Rectal smooth muscle tissue (tissue), 1 donor: Measurements from ENCODE around the gene TNNI3K.
"Not testable (repeated sequence)": the region's sequence is repeated elsewhere in the genome, so short reads cannot be mapped to it uniquely, and the experiment has no call there.

Experiments used
- H3K27ac ChIP-seq: one replicate; pipeline ENCODE4 v1.7.0; 2013; ENCODE audit warnings: low read depth, low read length, inconsistent platforms
- H3K27me3 ChIP-seq: one replicate; pipeline ENCODE4 v1.7.0; 2013; ENCODE audit warnings: low read length; ENCODE audit not compliant: control insufficient read depth, insufficient read depth
- H3K36me3 ChIP-seq: one replicate; pipeline ENCODE4 v1.7.0; 2013; ENCODE audit warnings: low read length; ENCODE audit not compliant: control insufficient read depth, insufficient read depth
- H3K4me1 ChIP-seq: one replicate; pipeline ENCODE4 v1.7.0; 2013; ENCODE audit warnings: low read length; ENCODE audit not compliant: control insufficient read depth, insufficient read depth
- H3K4me3 ChIP-seq: one replicate; pipeline ENCODE4 v1.7.0; 2013; ENCODE audit warnings: low read length
- H3K9ac ChIP-seq: one replicate; pipeline ENCODE4 v1.7.0; 2013; ENCODE audit warnings: low read length

TNNI3K gene

DNA sequence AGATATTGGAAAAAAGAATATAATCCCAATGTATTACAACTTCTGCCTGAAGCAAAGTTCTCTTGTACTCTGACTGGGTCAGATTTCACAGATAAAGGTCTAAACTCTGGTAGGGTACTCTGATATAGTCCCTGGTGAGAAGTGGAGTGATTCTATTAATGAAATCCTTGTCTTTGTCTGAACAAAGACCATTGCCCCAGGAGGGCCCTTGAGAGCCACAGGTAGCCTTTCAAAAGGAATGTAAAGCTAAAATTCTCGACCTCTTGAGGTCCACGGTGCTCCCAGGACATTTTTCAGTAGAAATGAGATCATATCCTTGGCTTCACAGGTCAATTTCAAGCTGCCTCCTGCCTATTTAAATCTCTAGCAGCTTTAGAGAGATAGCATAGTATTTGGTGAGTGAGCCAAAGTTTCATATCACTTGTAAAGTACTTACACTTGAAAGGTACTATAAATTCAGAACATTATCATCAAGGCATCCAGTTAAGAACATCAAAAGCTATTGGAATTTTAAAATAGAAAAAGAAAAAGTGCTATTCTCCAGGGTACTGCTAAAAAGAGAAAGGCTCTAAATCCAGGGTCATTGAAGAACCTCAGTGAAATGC lies 10.1 kb downstream of the TNNI3K start:
- Histone ChIP-seq H3K36me3 (no peaks in the 10 kb centered on the region), H3K9ac (no peak overlapping the region), H3K27ac (no peak overlapping the region), H3K4me1 (no peaks in the 10 kb centered on the region), H3K27me3 (no peaks in the 10 kb centered on the region), H3K4me3 (no peak overlapping the region)

DNA sequence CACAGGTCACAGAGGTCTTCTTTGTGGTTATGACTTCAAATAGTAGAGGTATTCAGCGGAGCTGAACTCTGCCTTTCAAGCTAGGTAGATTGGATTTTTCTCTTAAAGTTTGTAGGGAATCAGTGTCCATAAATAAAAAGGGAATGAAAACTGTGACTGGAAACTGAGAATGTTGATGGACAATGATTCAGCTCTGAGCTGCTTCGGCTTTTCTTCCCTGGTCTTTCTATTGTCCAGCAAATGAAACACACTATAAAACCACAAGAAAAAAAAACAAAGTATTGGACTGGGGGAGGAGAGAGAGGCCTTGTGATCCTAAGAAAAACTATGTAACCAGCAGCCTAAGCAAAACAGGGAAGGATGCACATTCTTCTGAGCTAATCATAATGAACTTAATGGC lies 11.1 kb downstream of the TNNI3K start:
- Histone ChIP-seq H3K27me3 (no peaks in the 10 kb centered on the region), H3K36me3 (no peaks in the 10 kb centered on the region), H3K9ac (no peak overlapping the region), H3K27ac (no peak overlapping the region), H3K4me3 (no peak overlapping the region), H3K4me1 (no peaks in the 10 kb centered on the region)

DNA sequence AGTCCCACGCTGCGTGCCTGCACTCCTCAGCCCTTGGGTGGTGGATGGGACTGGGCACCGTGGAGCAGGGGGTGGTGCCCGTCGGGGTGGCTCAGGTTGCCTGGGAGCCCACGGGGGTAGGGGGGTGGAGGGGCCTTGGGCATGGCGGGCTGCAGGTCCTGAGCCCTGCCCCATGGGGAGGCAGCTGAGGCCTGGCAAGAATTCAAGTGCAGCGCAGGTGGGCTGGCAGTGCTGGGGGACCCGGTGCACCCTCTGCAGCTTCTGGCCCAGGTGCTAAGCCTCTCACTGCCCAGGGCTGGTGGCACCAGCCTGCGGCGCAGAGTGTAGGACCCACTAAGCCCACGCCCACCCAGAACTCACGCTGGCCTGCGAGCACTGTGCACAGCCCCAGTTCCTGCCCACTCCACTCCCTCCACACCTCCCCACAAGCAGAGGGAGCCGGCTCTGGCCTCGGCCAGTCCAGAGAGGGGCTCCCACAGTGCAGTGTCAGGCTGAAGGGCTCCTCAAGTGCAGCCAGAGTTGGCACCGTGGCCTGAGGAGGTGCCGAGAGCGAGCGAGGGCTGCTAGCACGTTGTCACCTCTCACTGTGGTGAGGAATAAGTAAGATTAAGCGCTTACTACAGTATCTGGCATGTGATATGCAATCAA lies 12.8 kb downstream of the TNNI3K start:
- no peaks in the 10 kb centered on the region for H3K36me3 ChIP-seq

DNA sequence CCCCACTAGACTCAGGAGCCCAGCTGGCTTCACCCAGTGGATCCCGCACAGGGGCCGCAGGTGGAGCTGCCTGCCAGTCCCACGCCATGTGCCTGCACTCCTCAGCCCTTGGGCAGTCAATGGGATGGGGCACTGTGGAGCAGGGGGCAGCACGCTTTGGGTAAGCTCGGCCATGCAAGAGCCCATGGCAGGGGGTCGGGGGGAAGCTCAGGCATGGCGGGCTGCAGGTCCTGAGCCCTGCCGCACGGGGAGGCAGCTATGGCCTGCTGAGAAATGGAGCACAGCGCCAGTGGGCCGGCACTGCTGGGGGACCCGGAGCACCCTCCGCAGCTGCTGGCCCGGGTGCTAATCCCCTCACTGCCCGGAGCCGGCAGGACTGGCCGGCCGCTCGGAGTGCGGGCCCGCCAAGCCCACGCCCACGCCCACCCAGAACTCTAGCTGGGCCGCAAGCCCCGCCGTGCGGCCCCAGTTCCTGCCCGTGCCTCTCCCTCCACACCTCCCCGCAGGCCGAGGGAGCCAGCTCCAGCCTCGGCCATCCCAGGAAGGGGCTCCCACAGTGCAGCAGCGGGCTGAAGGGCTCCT lies 18.1 kb downstream of the TNNI3K start:
- not testable (repeated sequence) for H3K36me3 ChIP-seq

More for the DNA sequence above, 12.8 kb downstream of the TNNI3K start:
- no peak overlapping the region for H3K4me3 ChIP-seq
- no peak overlapping the region for H3K9ac ChIP-seq
- H3K4me1 ChIP-seq, result no peaks in the 10 kb centered on the region
- H3K27ac ChIP-seq, result no peak overlapping the region
- H3K27me3 ChIP-seq, result no peaks in the 10 kb centered on the region

DNA sequence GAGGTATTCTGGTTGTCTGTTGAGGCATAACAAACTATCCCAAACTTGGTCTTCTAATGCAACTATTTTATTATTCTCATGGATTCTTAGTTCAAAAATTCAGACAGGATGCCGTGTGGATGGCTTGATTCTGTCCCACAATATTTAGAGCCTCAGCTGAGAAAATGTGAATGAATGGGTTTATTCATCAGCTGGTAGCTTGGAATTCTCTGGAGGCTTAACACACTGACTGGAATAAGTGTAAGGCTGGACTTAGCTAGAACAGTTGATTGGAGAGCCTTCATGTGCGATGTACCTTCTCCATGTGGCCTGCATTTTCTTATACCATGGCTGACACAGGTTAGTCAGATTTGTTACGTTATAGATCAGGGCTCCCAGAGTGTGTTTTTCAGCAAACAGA lies 30.8 kb downstream of the TNNI3K start:
- no peaks in the 10 kb centered on the region for H3K27me3 ChIP-seq
- no peak overlapping the region for H3K9ac ChIP-seq
- no peaks in the 10 kb centered on the region for H3K4me1 ChIP-seq
- H3K36me3 ChIP-seq, result no peaks in the 10 kb centered on the region
- H3K4me3 ChIP-seq, result no peak overlapping the region
- no peak overlapping the region for H3K27ac ChIP-seq

More for the DNA sequence above, 18.1 kb downstream of the TNNI3K start:
- not testable (repeated sequence) for H3K4me1 ChIP-seq, H3K9ac ChIP-seq, H3K27ac ChIP-seq, H3K27me3 ChIP-seq, H3K4me3 ChIP-seq

DNA sequence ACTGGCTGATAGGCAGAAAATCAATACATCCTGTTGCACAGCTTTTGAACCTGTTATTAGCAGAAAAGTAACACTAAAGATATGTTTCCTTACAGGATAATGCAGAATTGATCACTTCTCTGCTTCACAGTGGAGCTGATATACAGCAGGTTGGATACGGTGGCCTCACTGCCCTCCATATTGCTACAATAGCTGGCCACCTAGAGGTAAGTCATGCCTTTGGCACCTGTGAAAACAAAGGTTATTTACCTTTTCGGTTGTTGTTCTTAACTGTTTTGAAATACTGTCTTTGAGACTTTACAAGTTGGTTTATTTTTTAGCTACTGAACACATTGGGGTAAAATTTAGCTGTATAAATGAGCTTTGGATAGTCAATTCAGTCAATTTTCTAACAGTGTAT lies 36.3 kb downstream of the TNNI3K start:
- H3K4me1 ChIP-seq, result no peaks in the 10 kb centered on the region
- no peaks in the 10 kb centered on the region for H3K27me3 ChIP-seq
- H3K9ac ChIP-seq, result no peak overlapping the region
- H3K4me3 ChIP-seq, result no peak overlapping the region
- H3K27ac ChIP-seq, result no peak overlapping the region
- H3K36me3 ChIP-seq, result no peaks in the 10 kb centered on the region

DNA sequence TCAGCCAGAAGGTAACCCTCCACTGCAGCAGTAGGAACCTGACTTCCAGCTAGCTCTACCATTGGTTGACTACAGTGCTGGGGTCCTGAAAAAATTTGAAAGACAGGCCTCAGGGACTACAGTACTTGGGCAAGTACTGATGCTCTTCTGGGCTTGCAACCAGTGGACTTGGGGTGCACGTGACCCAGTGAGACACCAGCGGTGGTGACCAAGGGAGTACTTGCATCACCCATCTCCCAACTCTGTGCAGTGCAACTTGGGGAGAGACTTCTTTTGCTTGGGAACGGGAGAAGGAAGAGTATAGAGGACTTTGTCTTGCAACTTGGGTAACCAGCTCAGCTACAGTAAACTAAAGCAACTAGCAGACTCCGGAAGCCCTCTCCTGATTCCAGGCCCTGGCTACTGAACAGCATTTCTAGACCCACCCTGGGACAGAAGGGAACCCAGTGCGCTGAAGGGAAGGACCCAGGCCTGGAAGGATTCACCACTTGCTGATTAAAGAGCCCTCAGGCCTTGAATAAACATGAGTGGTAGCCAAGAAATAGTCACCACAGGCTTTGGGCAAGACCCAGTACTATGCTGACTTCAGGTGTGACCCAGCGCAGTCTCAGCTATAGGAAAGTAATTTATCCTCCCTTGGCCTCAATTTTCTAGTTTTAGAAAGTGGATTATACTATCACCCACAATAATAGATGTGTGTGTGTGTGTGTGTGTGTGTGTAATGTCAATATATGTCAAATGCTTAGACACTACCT lies 45.6 kb downstream of the TNNI3K start:
- H3K4me3 ChIP-seq, result no peak overlapping the region
- H3K27me3 ChIP-seq, result no peaks in the 10 kb centered on the region
- H3K4me1 ChIP-seq, result no peaks in the 10 kb centered on the region
- H3K9ac ChIP-seq, result no peak overlapping the region
- H3K27ac ChIP-seq, result no peak overlapping the region
- no peaks in the 10 kb centered on the region for H3K36me3 ChIP-seq

DNA sequence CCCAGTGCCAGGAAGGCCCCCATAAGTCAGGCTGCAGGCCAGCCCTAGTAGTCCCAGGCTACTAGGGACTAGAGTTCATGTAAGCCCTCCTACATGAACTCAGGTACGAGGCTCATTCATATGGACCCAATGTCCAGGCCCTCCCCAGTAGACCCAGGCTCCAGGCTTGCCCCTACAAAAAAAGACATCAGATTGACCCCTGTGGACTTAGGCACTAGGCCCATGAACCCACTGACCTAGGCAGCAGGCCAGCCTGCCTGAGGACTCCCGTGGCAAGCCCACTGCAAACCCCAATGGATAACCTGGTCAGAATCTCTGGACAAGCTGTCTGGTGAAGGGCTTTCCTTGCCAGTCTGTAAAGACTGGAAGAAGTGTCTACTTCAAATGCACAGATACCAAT lies 51.2 kb downstream of the TNNI3K start:
- no peaks in the 10 kb centered on the region for H3K27me3 ChIP-seq
- H3K4me3 ChIP-seq, result no peak overlapping the region
- H3K9ac ChIP-seq, result no peak overlapping the region
- H3K36me3 ChIP-seq, result no peaks in the 10 kb centered on the region
- H3K27ac ChIP-seq, result no peak overlapping the region
- H3K4me1 ChIP-seq, result no peaks in the 10 kb centered on the region

DNA sequence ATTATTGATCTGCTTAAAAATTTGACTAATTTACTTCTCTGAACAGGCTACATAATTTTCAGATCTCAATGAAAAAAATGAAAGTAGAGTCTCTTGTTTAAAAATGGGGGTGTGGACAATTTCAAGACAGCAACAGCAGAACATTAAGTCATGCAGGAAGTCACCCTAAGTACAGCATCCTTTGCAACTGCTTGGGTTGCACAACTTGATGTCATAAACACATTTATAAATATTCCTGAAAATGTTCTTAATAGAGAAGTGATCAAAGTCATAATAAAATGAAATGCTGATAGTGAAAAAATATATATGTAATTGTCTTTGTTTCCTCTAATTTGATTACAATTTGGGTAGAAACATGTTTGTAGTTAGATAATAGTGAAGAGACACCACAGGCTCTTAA lies 79.3 kb downstream of the TNNI3K start:
- no peak overlapping the region for H3K9ac ChIP-seq
- no peak overlapping the region for H3K27ac ChIP-seq
- no peaks in the 10 kb centered on the region for H3K36me3 ChIP-seq
- H3K4me3 ChIP-seq, result no peak overlapping the region
- no peaks in the 10 kb centered on the region for H3K4me1 ChIP-seq
- H3K27me3 ChIP-seq, result no peaks in the 10 kb centered on the region

DNA sequence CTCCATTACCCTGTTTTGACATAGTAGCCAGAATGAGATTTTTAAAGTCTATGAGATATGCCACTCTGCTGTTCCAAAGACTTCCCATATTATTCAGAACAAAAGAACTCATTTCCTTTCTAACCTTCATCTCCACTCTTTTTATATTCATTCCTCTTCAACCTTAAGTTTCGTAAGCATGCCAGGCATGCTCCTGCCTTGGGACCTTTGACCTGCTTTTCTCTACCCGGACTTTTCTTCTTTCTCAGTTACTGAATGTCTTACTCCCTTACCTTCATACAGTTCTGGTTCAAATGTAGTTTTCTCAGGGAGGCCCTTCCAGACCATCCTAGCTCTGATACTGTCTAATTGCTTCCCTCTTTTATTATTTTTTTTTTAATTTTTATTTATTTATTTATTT lies 81.1 kb downstream of the TNNI3K start:
- no peak overlapping the region for H3K9ac ChIP-seq
- no peaks in the 10 kb centered on the region for H3K4me1 ChIP-seq
- no peaks in the 10 kb centered on the region for H3K27me3 ChIP-seq
- no peak overlapping the region for H3K27ac ChIP-seq
- H3K4me3 ChIP-seq, result no peak overlapping the region
- H3K36me3 ChIP-seq, result no peaks in the 10 kb centered on the region

DNA sequence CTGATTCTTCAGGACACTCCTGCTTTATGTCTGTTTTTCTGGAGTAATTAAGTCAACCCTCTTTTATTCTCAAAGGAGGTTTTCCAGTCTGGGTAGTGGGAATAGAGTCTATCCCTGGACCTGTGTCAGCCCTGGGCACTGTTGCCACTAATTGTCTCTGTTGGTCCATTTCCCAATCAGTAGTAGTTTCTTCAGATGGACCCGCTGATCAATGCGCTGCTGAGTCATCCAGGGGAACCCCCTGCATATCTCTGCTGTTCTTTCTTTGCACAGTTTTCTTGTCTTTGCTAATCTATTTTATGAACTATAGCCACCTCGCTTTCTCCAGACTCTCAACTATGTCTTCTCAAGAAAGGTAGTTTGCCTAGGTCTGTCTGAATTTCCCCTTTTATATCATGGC lies 82.5 kb downstream of the TNNI3K start:
- Histone ChIP-seq H3K9ac (no peak overlapping the region), H3K4me1 (no peaks in the 10 kb centered on the region), H3K36me3 (no peaks in the 10 kb centered on the region), H3K27ac (no peak overlapping the region), H3K27me3 (no peaks in the 10 kb centered on the region), H3K4me3 (no peak overlapping the region)

DNA sequence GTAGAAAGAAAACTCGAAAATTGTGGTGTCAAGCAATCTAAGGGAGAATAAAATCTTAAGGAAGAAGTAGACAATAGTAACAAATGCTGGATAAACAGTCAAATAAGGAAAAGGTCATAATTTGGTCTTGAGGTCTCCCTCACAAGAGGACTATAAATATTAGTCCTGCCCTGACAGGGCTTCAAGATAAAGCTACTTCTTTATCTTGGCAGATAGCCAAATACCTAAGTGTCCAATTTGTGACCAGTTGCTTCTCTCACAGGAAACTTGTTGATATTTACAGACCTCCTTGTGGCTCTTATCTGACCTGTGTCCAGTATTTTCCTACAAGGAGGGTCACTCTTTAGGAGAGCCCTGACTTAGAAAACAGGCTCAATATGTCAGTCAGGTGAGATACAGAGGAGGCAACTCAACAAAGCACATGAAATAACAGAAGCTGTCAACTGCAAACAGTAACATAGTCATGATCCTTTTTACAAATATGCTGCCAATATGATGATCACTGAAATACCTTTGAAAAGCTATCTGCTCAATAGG lies 88.8 kb downstream of the TNNI3K start:
- Histone ChIP-seq H3K27ac (no peak overlapping the region), H3K36me3 (no peaks in the 10 kb centered on the region), H3K4me3 (no peak overlapping the region), H3K4me1 (no peaks in the 10 kb centered on the region), H3K9ac (no peak overlapping the region), H3K27me3 (no peaks in the 10 kb centered on the region)
